Panc1 (cell line): ENCODE data around the gene TSPAN5. TPM values are rescaled to one million over a fixed set of nuclear protein-coding genes. Genes with fewer than 3 reads are reported as not detected.

ENCODE experiments used
- ATAC-seq: fragments of 200-7000 bp; cut with Tn5 transposase; 2 replicates; pipeline ENCODE4 v1.9.1; 2020; ENCODE audit warnings: mild to moderate bottlenecking, moderate library complexity
- BruUV-seq: library from RNA; stranded (reverse); fragments of 400-500 nt; replicated peaks from 2 replicates; lab custom pipeline; 2021; lab: Mats Ljungman, UMichigan
- CTCF ChIA-PET: fragments of 300-600 bp; sonication (Branson Sonifier 250); formaldehyde crosslinking; loops from one replicate; lab custom pipeline; 2022; ENCODE audit warnings: antibody characterized with exemption; lab: Charles Lee
- POLR2A ChIA-PET: fragments of 300-600 bp; sonication (Branson Sonifier 250); formaldehyde crosslinking; loops from one replicate; lab custom pipeline; 2022; ENCODE audit warnings: antibody characterized with exemption; lab: Charles Lee
- DNase-seq: peaks from one replicate; pipeline ENCODE4 v3.0.0-alpha.2; 2010; ENCODE audit warnings: low read depth, low spot score
- H3K27ac ChIP-seq: 2 replicates; pipeline ENCODE4 v1.5.1; 2011; ENCODE audit warnings: mild to moderate bottlenecking, low read length, inconsistent platforms
- H3K27me3 ChIP-seq: fragments of 200-500 bp; sonication (Bioruptor generic); 2 replicates; pipeline ENCODE4 v1.6.0; 2014; ENCODE audit warnings: low read length, inconsistent platforms; ENCODE audit not compliant: control insufficient read depth, insufficient read depth
- H3K36me3 ChIP-seq: fragments of 200-500 bp; sonication (Bioruptor generic); 2 replicates; pipeline ENCODE4 v1.5.1; 2014; ENCODE audit warnings: inconsistent platforms, mild to moderate bottlenecking, low read length, moderate library complexity; ENCODE audit not compliant: control insufficient read depth, insufficient read depth
- H3K4me1 ChIP-seq: 2 replicates; pipeline ENCODE4 v1.5.1; 2011; ENCODE audit warnings: inconsistent platforms, mild to moderate bottlenecking, low read length, moderate library complexity; ENCODE audit not compliant: control insufficient read depth, insufficient read depth
- H3K4me3 ChIP-seq, 2 experiments: 2 replicates each; pipeline ENCODE4 v1.5.1; 2011 to 2012; ENCODE audit warnings: low read depth in 2 of 2, low read length in 2 of 2, mild to moderate bottlenecking in 2 of 2, inconsistent platforms in 1 of 2, moderate library complexity in 1 of 2
- H3K9me3 ChIP-seq: fragments of 200-500 bp; sonication (Bioruptor generic); 2 replicates; pipeline ENCODE4 v1.5.1; 2014; ENCODE audit warnings: low read depth, mild to moderate bottlenecking, inconsistent platforms, low read length, moderate library complexity; ENCODE audit not compliant: control insufficient read depth, insufficient read depth
- POLR2AphosphoS5 ChIP-seq: IDR thresholded peaks from 2 replicates; pipeline ENCODE4 v1.6.1; 2012; ENCODE audit warnings: mild to moderate bottlenecking, low read depth, low read length, moderate library complexity
- SIN3A ChIP-seq: IDR thresholded peaks from 2 replicates; pipeline ENCODE4 v1.6.1; 2012; ENCODE audit warnings: low read depth, mild to moderate bottlenecking, low read length, moderate library complexity, borderline replicate concordance; ENCODE audit not compliant: insufficient read depth
- TCF7L2 ChIP-seq: IDR thresholded peaks from 2 replicates; pipeline ENCODE4 v1.6.1; 2011; ENCODE audit warnings: mild to moderate bottlenecking, low read depth, low read length, inconsistent platforms
- in situ Hi-C: cut with HindIII; loops from 2 replicates; pipeline ENCODE4 v1.10.0; 2016; ENCODE audit warnings: low sequenced_read_pairs, low pct_unique_long_range_greater_than_20kb
- intact Hi-C: fragments of 100-400 bp; cut with micrococcal nuclease; formaldehyde crosslinking; loops from one replicate; pipeline ENCODE4 v1.10.0; 2022; ENCODE audit not compliant: unreplicated experiment
- total RNA-seq: library from RNA; stranded (reverse); gene quantifications from one replicate; pipeline ENCODE4 v1.2.1, GENCODE V29; 2021; ENCODE audit not compliant: unreplicated experiment
- TF ChIP-seq, protein P1 (sequence below), 2 experiments: IDR thresholded peaks; 2 replicates each; pipeline ENCODE4 v1.6.1; 2011 to 2012; ENCODE audit warnings: low read depth in 2 of 2, control low read depth in 1 of 2, low read length in 1 of 2, mild to moderate bottlenecking in 1 of 2, moderate library complexity in 1 of 2; ENCODE audit not compliant: insufficient read depth in 1 of 2
- TF ChIP-seq, protein P2 (sequence below): fragments of 450-650 bp; IDR thresholded peaks from 2 replicates; pipeline ENCODE4 v1.5.1; 2017; ENCODE audit warnings: mild to moderate bottlenecking

Gene TSPAN5
- total RNA-seq, 1 experiment from 2014 or later: 61.9 TPM

DNA sequence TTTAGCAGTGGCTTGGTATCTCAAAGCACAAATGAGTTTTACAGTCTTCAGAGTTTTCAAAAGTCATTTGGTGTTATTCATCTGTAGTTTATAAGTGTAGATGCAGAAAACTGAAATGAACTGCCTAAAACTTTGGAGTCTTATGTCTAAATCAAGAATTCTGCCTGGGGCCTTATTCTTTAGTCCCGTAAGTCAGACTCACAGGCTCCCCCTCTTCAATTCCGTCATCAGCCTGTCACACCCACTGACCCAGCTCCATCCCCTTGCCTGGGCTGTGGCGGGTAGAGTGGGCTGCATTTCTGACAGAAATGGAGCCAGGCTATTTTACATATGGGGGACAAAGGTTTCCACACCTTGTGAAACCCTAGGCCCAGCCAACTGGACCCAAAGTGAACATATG is 44.3 kb downstream of the TSPAN5 start:
- Histone ChIP-seq H3K9me3 (no peaks in the 10 kb centered on the region), H3K36me3 (no peaks in the 10 kb centered on the region), H3K27ac (peak overlapping the region; percentile 9; the same call in 1 of the 2 replicates), H3K4me3 (no peak overlapping the region), H3K4me1 (peaks cover 46% of the 10 kb centered on the region), H3K27me3 (no peaks in the 10 kb centered on the region)
- no TSS peak for BruUV-seq
- intact Hi-C loops: no loop called here
- CTCF ChIA-PET: no interaction called here
- in situ Hi-C loops: no loop called here
- no peak for ATAC-seq
- POLR2A ChIA-PET: no interaction called here
- TF ChIP-seq POLR2AphosphoS5: no peak
- TF ChIP-seq TCF7L2: no peak
- no peak for TF ChIP-seq SIN3A
- TF ChIP-seq, protein P1, sequence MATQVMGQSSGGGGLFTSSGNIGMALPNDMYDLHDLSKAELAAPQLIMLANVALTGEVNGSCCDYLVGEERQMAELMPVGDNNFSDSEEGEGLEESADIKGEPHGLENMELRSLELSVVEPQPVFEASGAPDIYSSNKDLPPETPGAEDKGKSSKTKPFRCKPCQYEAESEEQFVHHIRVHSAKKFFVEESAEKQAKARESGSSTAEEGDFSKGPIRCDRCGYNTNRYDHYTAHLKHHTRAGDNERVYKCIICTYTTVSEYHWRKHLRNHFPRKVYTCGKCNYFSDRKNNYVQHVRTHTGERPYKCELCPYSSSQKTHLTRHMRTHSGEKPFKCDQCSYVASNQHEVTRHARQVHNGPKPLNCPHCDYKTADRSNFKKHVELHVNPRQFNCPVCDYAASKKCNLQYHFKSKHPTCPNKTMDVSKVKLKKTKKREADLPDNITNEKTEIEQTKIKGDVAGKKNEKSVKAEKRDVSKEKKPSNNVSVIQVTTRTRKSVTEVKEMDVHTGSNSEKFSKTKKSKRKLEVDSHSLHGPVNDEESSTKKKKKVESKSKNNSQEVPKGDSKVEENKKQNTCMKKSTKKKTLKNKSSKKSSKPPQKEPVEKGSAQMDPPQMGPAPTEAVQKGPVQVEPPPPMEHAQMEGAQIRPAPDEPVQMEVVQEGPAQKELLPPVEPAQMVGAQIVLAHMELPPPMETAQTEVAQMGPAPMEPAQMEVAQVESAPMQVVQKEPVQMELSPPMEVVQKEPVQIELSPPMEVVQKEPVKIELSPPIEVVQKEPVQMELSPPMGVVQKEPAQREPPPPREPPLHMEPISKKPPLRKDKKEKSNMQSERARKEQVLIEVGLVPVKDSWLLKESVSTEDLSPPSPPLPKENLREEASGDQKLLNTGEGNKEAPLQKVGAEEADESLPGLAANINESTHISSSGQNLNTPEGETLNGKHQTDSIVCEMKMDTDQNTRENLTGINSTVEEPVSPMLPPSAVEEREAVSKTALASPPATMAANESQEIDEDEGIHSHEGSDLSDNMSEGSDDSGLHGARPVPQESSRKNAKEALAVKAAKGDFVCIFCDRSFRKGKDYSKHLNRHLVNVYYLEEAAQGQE (IDR thresholded peaks at IDR 0.05; ENCODE audit: insufficient read depth in 1 of 2, low read depth in 2 of 2, low read length in 1 of 2): no peak
- TF ChIP-seq, protein P2, sequence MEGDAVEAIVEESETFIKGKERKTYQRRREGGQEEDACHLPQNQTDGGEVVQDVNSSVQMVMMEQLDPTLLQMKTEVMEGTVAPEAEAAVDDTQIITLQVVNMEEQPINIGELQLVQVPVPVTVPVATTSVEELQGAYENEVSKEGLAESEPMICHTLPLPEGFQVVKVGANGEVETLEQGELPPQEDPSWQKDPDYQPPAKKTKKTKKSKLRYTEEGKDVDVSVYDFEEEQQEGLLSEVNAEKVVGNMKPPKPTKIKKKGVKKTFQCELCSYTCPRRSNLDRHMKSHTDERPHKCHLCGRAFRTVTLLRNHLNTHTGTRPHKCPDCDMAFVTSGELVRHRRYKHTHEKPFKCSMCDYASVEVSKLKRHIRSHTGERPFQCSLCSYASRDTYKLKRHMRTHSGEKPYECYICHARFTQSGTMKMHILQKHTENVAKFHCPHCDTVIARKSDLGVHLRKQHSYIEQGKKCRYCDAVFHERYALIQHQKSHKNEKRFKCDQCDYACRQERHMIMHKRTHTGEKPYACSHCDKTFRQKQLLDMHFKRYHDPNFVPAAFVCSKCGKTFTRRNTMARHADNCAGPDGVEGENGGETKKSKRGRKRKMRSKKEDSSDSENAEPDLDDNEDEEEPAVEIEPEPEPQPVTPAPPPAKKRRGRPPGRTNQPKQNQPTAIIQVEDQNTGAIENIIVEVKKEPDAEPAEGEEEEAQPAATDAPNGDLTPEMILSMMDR: no peak
- DNase-seq: no peak

DNA sequence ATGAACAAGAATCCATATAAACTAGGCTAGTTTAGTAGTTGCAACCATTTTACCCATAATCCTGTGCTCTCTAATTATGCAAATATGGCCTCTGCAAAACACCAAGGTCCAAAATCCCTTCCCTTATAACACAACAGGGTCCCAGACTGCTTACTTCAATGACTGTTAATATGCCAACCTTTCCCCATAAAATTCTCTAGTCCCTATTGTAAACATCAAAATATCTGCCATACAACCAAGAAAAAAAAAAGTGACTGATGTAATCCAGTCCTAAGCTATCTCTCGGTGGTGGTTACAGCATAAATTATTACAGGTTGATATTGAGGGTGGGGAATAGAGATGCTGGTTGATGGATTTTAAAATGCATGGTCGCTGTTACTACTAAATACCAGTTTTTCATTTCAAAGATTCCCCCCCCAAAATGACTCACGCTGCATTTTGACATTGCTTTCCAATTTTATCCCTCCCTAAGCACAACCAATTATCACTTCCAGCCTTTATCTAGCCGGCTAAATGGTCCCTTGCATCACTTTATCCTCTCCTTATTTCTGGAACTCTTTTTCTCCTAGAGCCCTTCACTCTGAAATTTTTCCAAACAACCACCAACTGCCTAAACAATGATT is 44.8 kb downstream of the TSPAN5 start:
- DNase-seq (no peak), ATAC-seq (no peak)
- Histone ChIP-seq H3K4me3 (no peak overlapping the region), H3K9me3 (no peaks in the 10 kb centered on the region), H3K27ac (peak overlapping the region; percentile 9; the same call in 1 of the 2 replicates), H3K36me3 (no peaks in the 10 kb centered on the region), H3K4me1 (peaks cover 42% of the 10 kb centered on the region), H3K27me3 (no peaks in the 10 kb centered on the region)
- ChIA-PET POLR2A (no interaction called here), CTCF (no interaction called here)
- in situ Hi-C loops (no loop called here), intact Hi-C loops (no loop called here)
- no TSS peak for BruUV-seq
- TF ChIP-seq SIN3A (no peak), POLR2AphosphoS5 (no peak), TCF7L2 (no peak)
- TF ChIP-seq, protein P1 (IDR thresholded peaks at IDR 0.05; ENCODE audit: insufficient read depth in 1 of 2, low read depth in 2 of 2, low read length in 1 of 2): no peak
- TF ChIP-seq, protein P2: no peak
